Measurements from ENCODE around the gene ZNF175. TPM values are rescaled to one million over a fixed set of nuclear protein-coding genes. Genes with fewer than 3 reads are reported as not detected.

ZNF175 gene
- total RNA-seq, 2 donors from 2014 or later, result 4.3 to 9.0 TPM

GRCh38 chr19:51529301-51529700 is 41.8 kb upstream of the ZNF175 start:
- no peak for TF ChIP-seq POLR2A (IDR thresholded peaks at IDR 0.05)
- TF ChIP-seq, protein P1, sequence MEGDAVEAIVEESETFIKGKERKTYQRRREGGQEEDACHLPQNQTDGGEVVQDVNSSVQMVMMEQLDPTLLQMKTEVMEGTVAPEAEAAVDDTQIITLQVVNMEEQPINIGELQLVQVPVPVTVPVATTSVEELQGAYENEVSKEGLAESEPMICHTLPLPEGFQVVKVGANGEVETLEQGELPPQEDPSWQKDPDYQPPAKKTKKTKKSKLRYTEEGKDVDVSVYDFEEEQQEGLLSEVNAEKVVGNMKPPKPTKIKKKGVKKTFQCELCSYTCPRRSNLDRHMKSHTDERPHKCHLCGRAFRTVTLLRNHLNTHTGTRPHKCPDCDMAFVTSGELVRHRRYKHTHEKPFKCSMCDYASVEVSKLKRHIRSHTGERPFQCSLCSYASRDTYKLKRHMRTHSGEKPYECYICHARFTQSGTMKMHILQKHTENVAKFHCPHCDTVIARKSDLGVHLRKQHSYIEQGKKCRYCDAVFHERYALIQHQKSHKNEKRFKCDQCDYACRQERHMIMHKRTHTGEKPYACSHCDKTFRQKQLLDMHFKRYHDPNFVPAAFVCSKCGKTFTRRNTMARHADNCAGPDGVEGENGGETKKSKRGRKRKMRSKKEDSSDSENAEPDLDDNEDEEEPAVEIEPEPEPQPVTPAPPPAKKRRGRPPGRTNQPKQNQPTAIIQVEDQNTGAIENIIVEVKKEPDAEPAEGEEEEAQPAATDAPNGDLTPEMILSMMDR (IDR thresholded peaks at IDR 0.05), result no peak
- TF ChIP-seq POLR2AphosphoS5 (IDR thresholded peaks at IDR 0.05), result no peak
- H3K27ac ChIP-seq, result no peak overlapping the region
- H3K9me3 ChIP-seq, result no peaks in the 10 kb centered on the region
- H3K4me1 ChIP-seq (replicated peaks), result no peaks in the 10 kb centered on the region
- 90% methylated on average over 2 of the region's 2 CpGs for WGBS
- peaks cover 5% of the 10 kb centered on the region for H3K27me3 ChIP-seq (replicated peaks; ENCODE audit: insufficient read depth)
- intact Hi-C loops (cut with DNase I), result no loop called here
- H3K36me3 ChIP-seq, result no peaks in the 10 kb centered on the region
- DNase-seq (ENCODE audit: low spot score), result no peak
- no peak overlapping the region for H3K4me3 ChIP-seq

GRCh38 chr19:51530616-51531015 is 40.5 kb upstream of the ZNF175 start:
- Histone ChIP-seq H3K9me3 (no peaks in the 10 kb centered on the region), H3K27me3 (replicated peaks; ENCODE audit: insufficient read depth) (peaks cover 5% of the 10 kb centered on the region), H3K36me3 (no peaks in the 10 kb centered on the region), H3K4me1 (replicated peaks) (no peaks in the 10 kb centered on the region), H3K4me3 (no peak overlapping the region), H3K27ac (no peak overlapping the region)
- DNase-seq (ENCODE audit: low spot score), result no peak
- WGBS, result 82% methylated on average over 7 of the region's 8 CpGs
- TF ChIP-seq POLR2A (IDR thresholded peaks at IDR 0.05) (no peak), POLR2AphosphoS5 (IDR thresholded peaks at IDR 0.05) (no peak)
- TF ChIP-seq, protein P1 (IDR thresholded peaks at IDR 0.05), result no peak
- intact Hi-C loops (cut with DNase I), result no loop called here

DNA sequence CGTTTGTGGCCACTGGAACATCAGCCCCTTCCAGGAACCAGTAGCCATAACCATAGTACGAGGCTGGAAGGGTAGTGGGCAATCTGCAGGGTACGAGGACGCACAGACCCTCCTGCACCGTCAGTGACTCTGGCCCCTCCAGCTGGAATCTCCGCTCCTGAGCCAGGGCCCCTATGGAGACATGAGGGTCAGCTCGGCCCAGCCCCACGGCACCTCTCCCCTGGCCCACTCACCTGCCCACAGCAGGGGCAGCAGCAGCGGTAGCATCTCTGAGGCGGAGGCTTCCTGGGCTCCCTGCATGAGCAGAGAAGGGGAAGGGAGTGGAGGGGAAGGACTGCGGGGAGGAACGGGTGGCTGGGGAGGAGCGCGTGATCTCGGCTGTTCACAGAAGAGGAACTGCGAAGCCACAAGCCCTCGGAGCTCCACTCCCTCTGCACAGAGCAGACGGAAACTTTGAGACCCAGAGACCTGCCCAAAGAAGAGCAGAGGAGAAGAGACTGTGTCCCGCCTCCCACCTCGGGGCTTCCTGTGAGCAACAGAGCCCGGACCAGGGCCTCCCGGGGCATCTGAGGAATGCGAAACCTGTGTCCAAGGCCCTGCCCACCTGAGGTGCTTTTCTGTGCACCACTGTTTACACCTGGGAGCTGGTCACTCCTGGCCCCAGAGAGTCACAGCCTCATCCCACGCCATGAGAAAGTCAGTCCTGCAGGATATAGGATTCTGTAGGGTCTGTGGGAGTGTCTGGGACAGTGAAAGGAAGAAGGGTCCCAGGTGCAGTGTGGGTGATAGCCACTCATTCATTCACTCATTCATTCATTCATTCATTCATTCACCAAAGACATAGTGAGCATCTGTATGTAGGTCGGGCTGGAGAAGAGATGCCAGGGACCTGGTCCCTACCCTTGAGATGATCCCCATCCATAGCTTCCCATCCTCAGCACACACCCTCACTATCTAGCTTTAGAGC is 39.5 kb upstream of the ZNF175 start, which contains the start of gene SIGLEC6:
Gene SIGLEC6 (minus strand): TSS at position 322 of the 967 bp plus-strand sequence. CDS start 22 bp downstream, at position 300.
- Histone ChIP-seq H3K27me3 (replicated peaks; ENCODE audit: insufficient read depth) (peaks cover 5% of the 10 kb centered on the region), H3K9me3 (no peaks in the 10 kb centered on the region), H3K4me1 (replicated peaks) (no peaks in the 10 kb centered on the region), H3K27ac (no peak within 1 kb of the TSS), H3K4me3 (no peak within 1 kb of the TSS), H3K36me3 (no peaks in the 10 kb centered on the region)
- 29% methylated on average over 25 of the region's 25 CpGs for WGBS
- no peak for TF ChIP-seq POLR2A (IDR thresholded peaks at IDR 0.05)
- no peak for TF ChIP-seq POLR2AphosphoS5 (IDR thresholded peaks at IDR 0.05)
- TF ChIP-seq, protein P1 (IDR thresholded peaks at IDR 0.05), result no peak
- intact Hi-C loops (cut with DNase I), result no loop called here
- DNase-seq (ENCODE audit: low spot score), result no peak

DNA sequence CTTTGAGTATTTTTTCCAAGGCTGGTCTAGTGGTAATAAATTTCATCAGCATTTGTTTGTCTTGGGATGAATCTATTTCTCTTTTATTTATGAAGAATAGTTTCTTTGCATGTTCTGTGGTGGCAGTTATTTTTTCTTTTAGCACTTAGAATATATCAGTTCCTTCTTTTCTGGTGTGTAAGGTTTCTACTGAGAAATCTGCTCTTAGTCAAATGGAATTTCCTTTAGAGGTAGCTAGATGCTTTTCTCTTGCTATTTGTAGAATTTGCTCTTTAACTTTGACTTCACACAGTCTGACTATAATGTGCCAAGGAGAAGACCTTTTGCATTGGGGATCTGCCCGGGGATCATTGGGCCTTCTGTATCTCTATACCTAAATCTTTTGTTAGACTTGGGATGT is 35.5 kb upstream of the ZNF175 start:
- peaks cover 2% of the 10 kb centered on the region for H3K27me3 ChIP-seq (replicated peaks; ENCODE audit: insufficient read depth)
- no peaks in the 10 kb centered on the region for H3K4me1 ChIP-seq (replicated peaks)
- H3K36me3 ChIP-seq, result no peaks in the 10 kb centered on the region
- TF ChIP-seq POLR2A (IDR thresholded peaks at IDR 0.05) (no peak), POLR2AphosphoS5 (IDR thresholded peaks at IDR 0.05) (no peak)
- TF ChIP-seq, protein P1 (IDR thresholded peaks at IDR 0.05), result no peak
- no peak overlapping the region for H3K4me3 ChIP-seq
- intact Hi-C loops (cut with DNase I), result no loop called here
- WGBS, result 88% methylated on average over 1 of the region's 1 CpG
- no peak overlapping the region for H3K27ac ChIP-seq
- no peaks in the 10 kb centered on the region for H3K9me3 ChIP-seq
- DNase-seq (ENCODE audit: low spot score), result no peak

Data from prostate gland (tissue), 2 donors.